ENCODE results near the gene RUNDC3A.
"Not testable (repeated sequence)": the region's sequence is repeated elsewhere in the genome, so short reads cannot be mapped to it uniquely, and the experiment has no call there.

Gene RUNDC3A

DNA sequence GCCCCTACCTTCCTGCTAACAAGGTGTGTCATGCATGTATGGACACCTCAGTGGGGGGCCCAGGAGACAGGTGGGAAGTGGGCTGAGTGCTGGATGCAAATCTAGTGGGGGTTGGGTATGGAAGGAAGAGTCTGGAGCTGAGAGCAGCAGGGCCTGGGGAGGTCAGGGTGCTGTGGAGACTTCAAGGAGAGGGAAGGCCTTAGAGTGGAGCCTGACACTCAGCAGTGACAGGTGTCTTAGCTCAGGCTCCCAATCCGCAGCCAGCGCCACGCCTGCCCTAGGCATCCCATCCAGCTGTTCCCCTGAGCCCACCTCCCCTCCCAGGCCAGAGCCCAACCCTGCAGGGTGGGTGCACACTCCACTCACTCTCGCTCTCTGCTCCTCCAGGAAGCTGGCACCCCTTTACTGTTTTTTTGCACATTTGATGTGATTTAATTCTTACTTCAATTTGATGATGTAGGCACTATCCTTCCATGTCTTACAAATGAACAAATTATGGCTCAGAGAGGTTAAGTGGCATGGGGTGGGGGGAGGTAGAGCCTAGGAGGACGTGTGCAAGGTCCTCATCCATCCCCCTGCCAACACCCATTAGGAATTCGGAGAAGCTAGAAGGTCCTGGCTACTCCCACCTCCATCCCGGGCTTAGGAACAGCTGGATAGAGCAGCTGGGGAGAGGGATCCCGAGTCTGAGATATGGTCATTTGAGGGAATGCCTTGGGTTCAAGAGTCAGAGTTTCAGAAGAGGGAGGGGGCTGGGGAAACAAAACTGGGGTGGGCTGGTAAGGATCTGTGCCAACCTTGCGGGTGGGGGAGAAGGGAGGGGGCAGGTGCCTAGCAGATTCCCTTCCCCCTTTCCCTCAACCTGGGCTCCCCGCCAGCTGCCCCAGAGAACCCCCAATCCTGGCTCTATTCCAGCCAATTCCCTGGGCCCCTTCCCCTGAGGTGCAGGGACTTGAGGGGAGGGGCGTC is 53.2 kb downstream of the RUNDC3A start:
- DNase-seq: no peak

DNA sequence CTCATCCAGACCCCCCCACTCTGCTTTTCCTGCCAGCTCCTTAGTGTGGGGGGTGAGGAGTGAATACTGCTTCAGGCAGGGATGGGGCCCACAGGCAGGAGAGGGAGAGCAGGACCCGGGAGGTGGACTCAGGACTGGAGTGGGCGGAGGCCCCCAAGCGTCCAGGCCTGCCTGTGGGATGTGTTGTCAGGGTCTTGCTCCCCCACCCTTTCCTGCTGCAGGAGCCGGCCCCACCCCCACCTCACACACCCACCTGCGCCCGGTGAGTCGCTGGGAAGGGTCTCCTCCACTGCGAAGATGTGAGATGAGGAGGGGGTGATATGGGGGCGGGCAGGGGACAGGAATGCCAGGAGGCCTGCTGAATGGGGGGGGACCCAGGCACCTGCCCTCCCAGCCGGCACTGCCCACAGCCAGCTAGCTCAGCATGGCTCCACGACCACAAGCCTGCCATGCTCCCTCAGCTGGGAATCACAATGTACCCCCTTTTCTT is 54.1 kb downstream of the RUNDC3A start:
- DNase-seq: no peak

DNA sequence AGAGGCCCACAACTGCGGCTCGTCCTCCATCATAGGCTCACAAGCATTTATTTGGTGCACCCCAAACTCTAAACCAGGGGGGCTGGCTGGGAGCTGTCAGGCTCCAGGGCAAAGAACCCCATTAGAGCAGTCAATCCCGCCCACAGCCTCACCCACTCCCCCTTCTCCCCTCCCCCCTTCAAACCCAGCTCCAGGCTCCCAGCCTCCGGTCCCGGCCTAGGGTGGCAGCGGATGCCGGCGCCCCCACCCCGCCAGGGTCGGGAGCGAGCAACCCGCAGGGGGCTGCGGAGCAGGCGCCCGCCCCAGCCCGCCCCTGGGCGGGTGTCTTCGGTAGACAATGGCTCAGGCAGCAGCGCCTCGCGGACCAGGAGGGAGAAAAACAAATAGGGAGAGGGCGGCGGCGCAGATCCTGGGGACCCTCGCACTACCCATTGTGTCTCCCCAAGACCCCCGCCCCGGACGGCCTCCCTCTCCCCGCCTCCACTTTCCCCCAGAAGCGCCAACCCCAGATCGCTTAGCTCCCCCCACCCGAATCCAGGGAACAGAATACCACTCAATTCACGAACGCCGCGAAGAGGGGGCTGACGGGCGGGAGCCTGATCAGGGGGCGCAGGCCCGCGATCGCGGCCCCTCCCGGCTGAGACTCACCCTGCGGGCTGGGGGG is 54.7 kb downstream of the RUNDC3A start:
- no peak for DNase-seq

DNA sequence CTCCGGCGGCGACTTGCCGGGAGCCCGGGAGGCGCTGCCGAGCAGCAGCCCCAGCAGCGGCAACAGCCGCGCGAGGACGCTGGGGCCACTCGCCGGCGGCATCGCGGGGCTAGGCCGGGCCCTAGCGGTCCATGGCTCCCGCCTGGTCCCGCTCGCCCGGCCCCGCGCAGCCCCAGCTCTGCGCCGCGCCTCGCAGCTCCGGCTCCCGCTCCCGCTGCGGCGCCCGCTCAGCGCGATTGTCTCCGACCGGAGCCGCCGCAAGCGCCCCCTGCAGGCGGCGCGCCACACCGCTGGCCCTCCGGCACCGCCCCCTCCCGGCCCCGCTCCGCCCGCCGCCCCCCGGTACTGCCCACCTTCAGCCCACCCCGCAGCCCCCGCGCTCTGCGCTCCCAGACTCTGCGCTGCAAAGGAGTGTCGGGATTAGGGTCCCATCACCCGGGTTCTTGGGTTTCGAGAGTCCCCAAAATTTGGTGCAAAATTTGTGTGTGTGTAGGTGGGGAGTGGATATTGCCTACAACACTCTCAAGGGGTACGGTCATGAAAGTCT is 55.3 kb downstream of the RUNDC3A start, which contains the start of gene FAM171A2:
TSS of gene FAM171A2 (minus strand) at position 241 of the 547 bp plus-strand sequence. CDS start at position 102, 139 bp downstream.
- peak; percentile 63 for DNase-seq

DNA sequence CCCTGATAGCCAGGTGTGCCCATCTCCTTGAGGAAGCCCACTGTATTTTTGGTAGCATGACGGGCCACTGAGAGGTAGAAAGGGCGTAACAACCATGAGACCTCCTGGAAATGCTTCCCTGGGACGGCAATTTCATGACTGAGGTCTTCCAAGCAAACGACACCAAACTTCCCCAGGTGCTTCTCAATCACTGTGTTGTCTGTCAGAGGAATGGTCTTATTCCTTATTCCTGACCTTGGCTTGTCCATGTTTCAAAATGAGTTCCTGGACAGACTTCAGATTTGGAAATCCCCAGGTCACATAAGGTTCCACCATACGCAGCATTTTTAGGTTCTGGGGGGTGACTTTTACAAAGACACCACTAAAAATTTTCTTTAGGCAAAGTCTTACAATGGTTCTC is 56.6 kb downstream of the RUNDC3A start:
- DNase-seq: not testable (repeated sequence)

DNA sequence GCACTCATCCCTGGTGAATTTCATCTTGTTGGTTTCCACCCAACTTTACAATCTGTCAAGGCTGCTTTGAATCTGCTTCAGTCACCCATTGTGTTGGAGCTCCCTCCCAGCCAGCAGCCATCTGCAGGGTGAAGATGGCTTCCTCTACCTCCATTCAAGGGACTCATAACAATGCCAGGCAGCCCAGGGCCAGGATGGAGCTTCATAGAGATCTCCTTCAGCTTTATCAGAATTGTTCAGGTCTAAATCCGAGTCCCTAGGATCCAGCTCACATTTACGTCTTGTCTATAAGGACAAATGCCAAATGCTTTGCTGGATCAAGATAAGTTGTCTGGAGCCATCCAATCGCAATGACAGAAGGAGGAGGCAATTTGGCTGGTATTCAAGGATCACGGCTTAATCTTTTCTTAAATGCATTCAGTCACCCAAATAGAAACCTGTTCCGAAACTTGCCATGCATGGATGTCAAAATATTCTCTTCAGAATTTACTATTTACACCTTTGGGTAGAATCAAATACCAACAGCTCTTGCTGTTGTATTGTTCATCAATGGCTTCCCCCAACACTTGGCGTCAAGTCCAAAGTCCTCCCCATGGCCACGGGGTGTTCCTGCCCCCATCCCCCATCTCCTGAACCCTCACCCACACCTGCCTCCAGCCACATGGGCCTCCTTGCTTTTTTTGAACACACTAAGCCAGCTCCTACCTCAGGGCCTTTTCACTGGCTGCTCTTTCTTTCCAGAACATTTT is 59.0 kb downstream of the RUNDC3A start:
- no peak for DNase-seq
